ENCODE data around the gene WNT5B. TPM values are rescaled to one million over a fixed set of nuclear protein-coding genes. Genes with fewer than 3 reads are reported as not detected.

The WNT5B gene
- total RNA-seq, 1 experiment from 2014 or later, result 0.34 TPM

DNA sequence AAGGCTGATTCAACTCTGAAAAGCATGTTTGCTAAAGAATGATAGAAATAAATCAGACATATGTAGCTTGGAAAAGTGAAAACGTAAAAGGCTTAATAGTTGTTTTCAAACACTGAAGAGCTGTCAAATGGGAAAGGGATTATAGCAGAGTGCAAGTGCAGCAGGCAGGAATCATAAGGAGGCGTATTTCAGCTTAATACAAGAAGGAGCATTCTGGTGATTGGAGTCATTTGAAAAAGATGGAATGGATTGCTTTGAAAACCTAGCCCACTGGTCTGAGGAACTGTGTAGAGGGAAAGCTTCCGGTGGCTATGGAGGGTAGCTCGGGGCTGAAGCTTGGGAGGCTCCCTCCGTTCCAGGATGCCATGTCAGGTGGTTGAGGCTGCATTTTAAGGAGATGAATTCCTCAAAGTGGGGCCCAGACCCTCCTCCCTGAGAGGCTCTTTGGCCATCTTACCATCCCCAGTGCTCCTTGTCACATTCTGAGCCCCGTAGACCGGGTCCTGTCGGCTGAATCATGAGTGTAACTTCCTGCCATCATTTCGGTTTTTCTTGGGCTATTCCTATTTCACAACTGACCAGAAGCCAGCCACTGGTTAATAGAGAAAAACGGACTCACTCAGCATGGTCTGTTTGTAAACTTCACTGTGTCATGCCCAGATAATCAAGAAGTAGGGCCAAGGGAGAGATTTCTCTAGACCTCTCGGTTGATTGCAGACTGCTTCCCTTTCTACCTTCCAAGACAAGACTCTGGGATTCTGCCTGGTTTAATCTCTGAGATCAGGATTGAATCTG is 6.5 kb downstream of the WNT5B start:
- Histone ChIP-seq H3K27ac (ENCODE audit: low read depth, low read length, poor library complexity, severe bottlenecking) (no peak overlapping the region), H3K4me3 (ENCODE audit: low read depth, low read length, poor library complexity, severe bottlenecking) (no peak overlapping the region), H3K36me3 (ENCODE audit: insufficient read depth, low read length, poor library complexity, severe bottlenecking) (no peaks in the 10 kb centered on the region), H3K4me1 (ENCODE audit: insufficient read depth, low read length, poor library complexity, severe bottlenecking) (peaks cover under 1% of the 10 kb centered on the region), H3K27me3 (replicated peaks; ENCODE audit: insufficient read depth, low read depth, low read length, poor library complexity) (no peaks in the 10 kb centered on the region), H3K9me3 (ENCODE audit: low read depth, low read length, poor library complexity, severe bottlenecking) (no peaks in the 10 kb centered on the region)
- CTCF ChIA-PET, result interaction anchor here (1.1 to 2.5 kb wide), 7 partner anchors 13 to 517 kb away, joined by 3 to 27 read pairs (median 8); no protein-coding TSS in a partner anchor
- no TSS peak for BruUV-seq (replicated peaks)
- intact Hi-C loops (cut with micrococcal nuclease; ENCODE audit: unreplicated experiment), result no loop called here
- POLR2A ChIA-PET (ENCODE audit: low non-redundant PET), result no interaction called here
- TF ChIP-seq, protein P1, sequence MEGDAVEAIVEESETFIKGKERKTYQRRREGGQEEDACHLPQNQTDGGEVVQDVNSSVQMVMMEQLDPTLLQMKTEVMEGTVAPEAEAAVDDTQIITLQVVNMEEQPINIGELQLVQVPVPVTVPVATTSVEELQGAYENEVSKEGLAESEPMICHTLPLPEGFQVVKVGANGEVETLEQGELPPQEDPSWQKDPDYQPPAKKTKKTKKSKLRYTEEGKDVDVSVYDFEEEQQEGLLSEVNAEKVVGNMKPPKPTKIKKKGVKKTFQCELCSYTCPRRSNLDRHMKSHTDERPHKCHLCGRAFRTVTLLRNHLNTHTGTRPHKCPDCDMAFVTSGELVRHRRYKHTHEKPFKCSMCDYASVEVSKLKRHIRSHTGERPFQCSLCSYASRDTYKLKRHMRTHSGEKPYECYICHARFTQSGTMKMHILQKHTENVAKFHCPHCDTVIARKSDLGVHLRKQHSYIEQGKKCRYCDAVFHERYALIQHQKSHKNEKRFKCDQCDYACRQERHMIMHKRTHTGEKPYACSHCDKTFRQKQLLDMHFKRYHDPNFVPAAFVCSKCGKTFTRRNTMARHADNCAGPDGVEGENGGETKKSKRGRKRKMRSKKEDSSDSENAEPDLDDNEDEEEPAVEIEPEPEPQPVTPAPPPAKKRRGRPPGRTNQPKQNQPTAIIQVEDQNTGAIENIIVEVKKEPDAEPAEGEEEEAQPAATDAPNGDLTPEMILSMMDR (conservative IDR thresholded peaks at IDR 0.05; ENCODE audit: low read depth, low read length), result no peak
- TF ChIP-seq EZH2 (IDR thresholded peaks at IDR 0.05; ENCODE audit: borderline replicate concordance, low read depth, low read length, poor library complexity, severe bottlenecking), result no peak
- no peak for DNase-seq (ENCODE audit: low spot score)

- no peak for TF ChIP-seq EZH2 (IDR thresholded peaks at IDR 0.05; ENCODE audit: borderline replicate concordance, low read depth, low read length, poor library complexity, severe bottlenecking)
- TF ChIP-seq, protein P1 (conservative IDR thresholded peaks at IDR 0.05; ENCODE audit: low read depth, low read length), result no peak
- CTCF ChIA-PET, result no interaction called here
- Histone ChIP-seq H3K9me3 (ENCODE audit: low read depth, low read length, poor library complexity, severe bottlenecking) (no peaks in the 10 kb centered on the region), H3K4me3 (ENCODE audit: low read depth, low read length, poor library complexity, severe bottlenecking) (no peak overlapping the region), H3K27ac (ENCODE audit: low read depth, low read length, poor library complexity, severe bottlenecking) (no peak overlapping the region), H3K36me3 (ENCODE audit: insufficient read depth, low read length, poor library complexity, severe bottlenecking) (no peaks in the 10 kb centered on the region), H3K4me1 (ENCODE audit: insufficient read depth, low read length, poor library complexity, severe bottlenecking) (no peaks in the 10 kb centered on the region), H3K27me3 (replicated peaks; ENCODE audit: insufficient read depth, low read depth, low read length, poor library complexity) (no peaks in the 10 kb centered on the region)
- POLR2A ChIA-PET (ENCODE audit: low non-redundant PET), result no interaction called here
- intact Hi-C loops (cut with micrococcal nuclease; ENCODE audit: unreplicated experiment), result no loop called here
- no peak for DNase-seq (ENCODE audit: low spot score)
- BruUV-seq (replicated peaks), result no TSS peak
Observed at GRCh38 chr12:1638203-1638602, 9.2 kb downstream of the WNT5B start.

- intact Hi-C loops (cut with micrococcal nuclease; ENCODE audit: unreplicated experiment), result no loop called here
- no TSS peak for BruUV-seq (replicated peaks)
- H3K9me3 ChIP-seq (ENCODE audit: low read depth, low read length, poor library complexity, severe bottlenecking), result no peaks in the 10 kb centered on the region
- peaks cover 4% of the 10 kb centered on the region for H3K4me1 ChIP-seq (ENCODE audit: insufficient read depth, low read length, poor library complexity, severe bottlenecking)
- H3K4me3 ChIP-seq (ENCODE audit: low read depth, low read length, poor library complexity, severe bottlenecking), result no peak overlapping the region
- H3K27ac ChIP-seq (ENCODE audit: low read depth, low read length, poor library complexity, severe bottlenecking), result no peak overlapping the region
- H3K27me3 ChIP-seq (replicated peaks; ENCODE audit: insufficient read depth, low read depth, low read length, poor library complexity), result no peaks in the 10 kb centered on the region
- TF ChIP-seq, protein P1 (conservative IDR thresholded peaks at IDR 0.05; ENCODE audit: low read depth, low read length), result no peak
- no peak for TF ChIP-seq EZH2 (IDR thresholded peaks at IDR 0.05; ENCODE audit: borderline replicate concordance, low read depth, low read length, poor library complexity, severe bottlenecking)
- CTCF ChIA-PET, result no interaction called here
- no peaks in the 10 kb centered on the region for H3K36me3 ChIP-seq (ENCODE audit: insufficient read depth, low read length, poor library complexity, severe bottlenecking)
- POLR2A ChIA-PET (ENCODE audit: low non-redundant PET), result no interaction called here
- DNase-seq (ENCODE audit: low spot score), result no peak
Observed at GRCh38 chr12:1639538-1639937, 10.5 kb downstream of the WNT5B start.
